GM12873 (cell line): ENCODE results near the gene NT5C1B.

ENCODE experiments used
- CTCF ChIP-seq: IDR thresholded peaks from 2 replicates; pipeline ENCODE4 v1.5.1; 2012; ENCODE audit warnings: low read depth, mild to moderate bottlenecking, moderate library complexity, low read length, control low read depth; ENCODE audit not compliant: insufficient read depth; ENCODE audit errors: missing control alignments

NT5C1B gene

DNA sequence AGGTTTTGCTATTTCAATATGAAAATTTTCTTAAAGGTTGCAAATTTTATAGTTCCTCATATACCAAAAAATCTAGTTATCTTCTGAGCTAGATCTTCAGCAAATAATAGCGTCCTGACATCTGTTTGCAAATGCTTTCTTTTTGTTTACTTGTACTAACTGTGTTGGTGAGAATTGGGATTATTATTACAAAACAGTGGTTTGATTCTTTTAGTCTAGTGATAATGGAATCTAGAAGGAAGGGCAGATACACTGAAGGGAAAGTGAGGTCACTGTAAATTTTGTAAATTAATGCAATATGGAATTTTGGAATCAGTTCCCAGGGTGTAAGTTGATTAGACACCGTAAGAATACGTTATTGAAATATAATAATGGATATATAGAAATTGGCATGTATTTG is 36.2 kb upstream of the NT5C1B start:
- no peak for TF ChIP-seq CTCF

GRCh38 chr2:18623782-18624181 is 34.4 kb upstream of the NT5C1B start:
- TF ChIP-seq CTCF: no peak

DNA sequence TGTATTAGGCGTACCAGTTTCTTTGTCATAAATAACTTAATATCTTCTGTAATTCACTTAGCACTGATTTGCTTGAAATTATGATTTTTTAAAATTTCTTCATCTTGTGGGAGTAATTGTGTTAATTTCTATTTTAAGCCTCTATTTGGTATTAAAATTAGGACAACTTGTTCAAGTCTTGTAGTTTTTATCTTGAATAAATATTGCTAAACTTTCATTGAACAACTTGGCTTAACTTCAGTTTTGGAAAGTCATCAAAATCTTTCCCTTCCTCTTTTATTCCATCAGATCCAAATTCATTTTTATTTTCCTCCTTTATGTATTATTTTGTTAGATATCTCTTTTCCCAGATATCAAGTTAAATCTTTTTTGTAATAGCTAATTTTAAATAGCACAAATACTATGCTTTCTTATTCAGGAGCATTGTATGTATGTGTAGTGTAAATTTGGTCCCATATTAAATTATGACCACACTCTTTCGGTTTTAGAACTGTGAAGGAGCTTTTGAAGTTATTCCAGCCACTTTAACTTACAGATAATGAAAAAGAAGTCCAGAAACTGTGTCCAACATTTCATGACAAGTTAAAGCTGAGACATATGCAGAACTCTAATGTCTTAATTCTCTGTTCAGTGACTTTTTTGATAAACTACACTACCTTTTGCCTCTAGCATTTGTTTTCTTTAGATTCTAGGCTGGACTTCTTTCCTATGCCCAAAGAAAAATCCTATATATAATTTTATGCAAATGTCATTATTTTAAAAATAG is 31.7 kb upstream of the NT5C1B start:
- no peak for TF ChIP-seq CTCF

DNA sequence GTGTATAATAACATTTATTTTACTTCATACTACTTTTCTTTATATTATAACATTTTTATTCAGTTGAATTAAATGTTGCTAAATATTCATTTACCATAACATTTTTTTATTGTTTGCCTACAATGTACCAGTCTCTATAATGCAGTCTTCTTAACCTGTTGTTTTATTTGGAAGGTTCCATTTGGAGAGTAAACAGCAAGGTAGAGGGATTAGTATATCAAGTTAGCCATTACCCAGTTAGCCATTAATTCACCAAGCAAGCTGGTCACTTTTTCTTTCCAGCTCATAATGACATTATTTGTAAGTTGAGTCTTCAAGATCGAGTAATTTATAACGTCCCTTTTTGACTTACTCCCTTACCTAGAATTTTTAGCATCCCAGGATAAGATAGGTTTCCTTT is 29.7 kb upstream of the NT5C1B start:
- no peak for TF ChIP-seq CTCF

DNA sequence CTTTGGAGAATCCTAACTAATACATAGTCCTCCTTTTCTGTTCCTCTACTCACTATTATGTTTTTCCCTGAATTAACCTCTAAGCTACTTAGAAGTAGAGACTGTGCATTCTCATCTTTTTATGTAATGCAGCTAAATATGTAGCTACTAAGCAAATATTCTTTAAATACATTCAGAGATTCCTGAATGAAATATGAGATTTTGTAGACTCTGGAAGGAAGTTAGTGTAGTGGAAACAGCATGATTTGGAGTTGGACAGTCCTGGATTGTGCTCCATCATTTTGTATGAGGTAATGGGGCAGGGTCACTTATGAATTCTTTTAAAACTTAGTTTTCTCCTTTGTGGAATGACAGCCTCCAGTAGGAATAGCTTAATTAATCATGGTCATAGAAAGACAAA is 24.7 kb upstream of the NT5C1B start:
- no peak for TF ChIP-seq CTCF

DNA sequence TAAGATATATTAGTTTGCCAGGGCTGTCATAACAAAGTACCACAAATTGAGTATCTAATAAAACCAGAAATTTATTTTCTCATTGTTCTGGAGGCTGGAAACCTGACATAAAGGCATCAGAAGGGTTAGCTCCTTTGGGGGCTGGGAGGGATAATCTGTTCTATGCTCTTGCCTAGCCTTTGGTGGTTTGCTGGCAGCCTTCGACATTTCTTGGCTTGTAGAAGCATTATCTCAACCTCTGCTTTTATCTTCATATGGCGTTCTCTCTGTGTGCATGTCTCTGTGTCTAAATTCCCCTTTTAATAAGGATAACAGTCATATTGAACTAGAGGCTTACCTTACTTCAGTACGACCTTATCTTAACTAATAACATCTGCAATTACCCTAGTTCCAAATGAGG is 22.8 kb upstream of the NT5C1B start:
- no peak for TF ChIP-seq CTCF

DNA sequence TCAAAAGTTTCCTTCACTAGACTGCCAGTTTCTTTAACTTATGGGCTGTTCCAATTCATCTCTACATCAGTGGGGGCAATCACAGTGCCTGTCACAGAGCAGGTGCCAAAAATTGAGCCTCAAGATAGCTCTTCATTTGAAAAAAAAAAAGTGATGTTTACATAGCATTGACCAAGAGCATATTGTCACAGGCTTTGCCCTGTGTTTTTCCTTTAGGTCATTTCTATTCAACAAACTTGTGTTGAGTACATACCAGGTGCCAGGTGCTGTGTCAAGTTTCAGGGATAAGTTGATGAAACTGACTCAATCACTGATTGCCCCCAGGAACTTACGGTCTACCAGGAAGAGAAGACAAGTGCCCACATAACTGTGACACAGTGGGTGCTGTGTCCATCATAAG is 22.2 kb upstream of the NT5C1B start:
- TF ChIP-seq CTCF: no peak
